Ishikawa (cell line): ENCODE results near the gene PHKA2.

ENCODE experiments used
- CEBPB ChIP-seq: IDR thresholded peaks from 2 replicates; pipeline ENCODE4 v1.6.1; 2012
- CREB1 ChIP-seq: IDR thresholded peaks from 2 replicates; pipeline ENCODE4 v1.6.1; 2012; ENCODE audit warnings: low read depth
- EGR1 ChIP-seq: IDR thresholded peaks from 2 replicates; pipeline ENCODE4 v1.6.1; 2012
- EP300 ChIP-seq: IDR thresholded peaks from 2 replicates; pipeline ENCODE4 v1.6.1; 2012; ENCODE audit warnings: borderline replicate concordance
- MAX ChIP-seq: IDR thresholded peaks from 2 replicates; pipeline ENCODE4 v1.6.1; 2012
- NFIC ChIP-seq: IDR thresholded peaks from 2 replicates; pipeline ENCODE4 v1.6.1; 2012
- RAD21 ChIP-seq: IDR thresholded peaks from 2 replicates; pipeline ENCODE4 v1.6.1; 2012; ENCODE audit warnings: low read depth
- TAF1 ChIP-seq: IDR thresholded peaks from 2 replicates; pipeline ENCODE4 v1.6.1; 2012; ENCODE audit warnings: low read depth, mild to moderate bottlenecking
- TCF12 ChIP-seq: IDR thresholded peaks from 2 replicates; pipeline ENCODE4 v1.6.1; 2012; ENCODE audit warnings: low read depth
- TEAD4 ChIP-seq: IDR thresholded peaks from 2 replicates; pipeline ENCODE4 v1.6.1; 2012
- USF1 ChIP-seq: IDR thresholded peaks from 2 replicates; pipeline ENCODE4 v1.6.1; 2012
- YY1 ChIP-seq: IDR thresholded peaks from 2 replicates; pipeline ENCODE4 v1.6.1; 2012; ENCODE audit warnings: low read depth
- ZBTB7A ChIP-seq: IDR thresholded peaks from 2 replicates; pipeline ENCODE4 v1.6.1; 2012; ENCODE audit warnings: low read depth
- TF ChIP-seq, protein P1 (sequence below): IDR thresholded peaks from 2 replicates; pipeline ENCODE4 v1.6.1; 2012; ENCODE audit warnings: low read depth, mild to moderate bottlenecking

- TF ChIP-seq EP300, result no peak
- TF ChIP-seq, protein P1, sequence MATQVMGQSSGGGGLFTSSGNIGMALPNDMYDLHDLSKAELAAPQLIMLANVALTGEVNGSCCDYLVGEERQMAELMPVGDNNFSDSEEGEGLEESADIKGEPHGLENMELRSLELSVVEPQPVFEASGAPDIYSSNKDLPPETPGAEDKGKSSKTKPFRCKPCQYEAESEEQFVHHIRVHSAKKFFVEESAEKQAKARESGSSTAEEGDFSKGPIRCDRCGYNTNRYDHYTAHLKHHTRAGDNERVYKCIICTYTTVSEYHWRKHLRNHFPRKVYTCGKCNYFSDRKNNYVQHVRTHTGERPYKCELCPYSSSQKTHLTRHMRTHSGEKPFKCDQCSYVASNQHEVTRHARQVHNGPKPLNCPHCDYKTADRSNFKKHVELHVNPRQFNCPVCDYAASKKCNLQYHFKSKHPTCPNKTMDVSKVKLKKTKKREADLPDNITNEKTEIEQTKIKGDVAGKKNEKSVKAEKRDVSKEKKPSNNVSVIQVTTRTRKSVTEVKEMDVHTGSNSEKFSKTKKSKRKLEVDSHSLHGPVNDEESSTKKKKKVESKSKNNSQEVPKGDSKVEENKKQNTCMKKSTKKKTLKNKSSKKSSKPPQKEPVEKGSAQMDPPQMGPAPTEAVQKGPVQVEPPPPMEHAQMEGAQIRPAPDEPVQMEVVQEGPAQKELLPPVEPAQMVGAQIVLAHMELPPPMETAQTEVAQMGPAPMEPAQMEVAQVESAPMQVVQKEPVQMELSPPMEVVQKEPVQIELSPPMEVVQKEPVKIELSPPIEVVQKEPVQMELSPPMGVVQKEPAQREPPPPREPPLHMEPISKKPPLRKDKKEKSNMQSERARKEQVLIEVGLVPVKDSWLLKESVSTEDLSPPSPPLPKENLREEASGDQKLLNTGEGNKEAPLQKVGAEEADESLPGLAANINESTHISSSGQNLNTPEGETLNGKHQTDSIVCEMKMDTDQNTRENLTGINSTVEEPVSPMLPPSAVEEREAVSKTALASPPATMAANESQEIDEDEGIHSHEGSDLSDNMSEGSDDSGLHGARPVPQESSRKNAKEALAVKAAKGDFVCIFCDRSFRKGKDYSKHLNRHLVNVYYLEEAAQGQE, result no peak
- no peak for TF ChIP-seq CREB1
- no peak for TF ChIP-seq TAF1
- no peak for TF ChIP-seq USF1
- no peak for TF ChIP-seq NFIC
- no peak for TF ChIP-seq RAD21
- no peak for TF ChIP-seq YY1
- TF ChIP-seq CEBPB, result no peak
- no peak for TF ChIP-seq MAX
- no peak for TF ChIP-seq ZBTB7A
- no peak for TF ChIP-seq EGR1
- TF ChIP-seq TEAD4, result no peak
- no peak for TF ChIP-seq TCF12
Observed at GRCh38 chrX:18893536-18893935, 90.4 kb downstream of the PHKA2 start.
